Breast epithelium (tissue), 3 donors: Measurements from ENCODE around the gene C2CD3.

Experiments
- CTCF ChIP-seq, 3 donors: fragments of 450-650 bp; IDR thresholded peaks; one replicate each; pipeline ENCODE4 v1.5.1; 2016 to 2017; ENCODE audit warnings: antibody characterized with exemption in 3 of 3, mild to moderate bottlenecking in 3 of 3, moderate library complexity in 3 of 3
- POLR2A ChIP-seq: fragments of 450-650 bp; IDR thresholded peaks from one replicate; pipeline ENCODE4 v1.6.1; 2016; ENCODE audit warnings: antibody characterized with exemption, mild to moderate bottlenecking, moderate library complexity
- POLR2AphosphoS5 ChIP-seq, 3 donors: sonication (generic); formaldehyde crosslinking; IDR thresholded peaks; one replicate each; pipeline ENCODE4 v1.6.1; 2017; ENCODE audit warnings: antibody characterized with exemption in 3 of 3

GRCh38 chr11:74033046-74033445 is 137.8 kb downstream of the C2CD3 start:
- TF ChIP-seq CTCF (IDR thresholded peaks at IDR 0.05): no peak
- no peak for TF ChIP-seq POLR2A
- TF ChIP-seq POLR2AphosphoS5 (IDR thresholded peaks at IDR 0.05): no peak
